SJSA1 (cell line): ENCODE results near the gene GFI1B. TPM values are rescaled to one million over a fixed set of nuclear protein-coding genes. Genes with fewer than 3 reads are reported as not detected.
"Not testable (repeated sequence)": the region's sequence is repeated elsewhere in the genome, so short reads cannot be mapped to it uniquely, and the experiment has no call there.

Experiments used
- DNase-seq, 2 experiments: peaks; one replicate each; pipeline ENCODE4 v3.0.0-alpha.2; 2015 to 2020; ENCODE audit warnings: low spot score in 2 of 2, low read depth in 1 of 2
- H3K27ac ChIP-seq: fragments of 250-450 bp; sonication (Bioruptor Pico); 2 replicates; pipeline ENCODE4 v1.5.1; 2020; ENCODE audit warnings: mild to moderate bottlenecking, moderate library complexity
- H3K27me3 ChIP-seq: fragments of 250-450 bp; sonication (Bioruptor Pico); replicated peaks from 2 replicates; pipeline ENCODE4 v1.5.1; 2020; ENCODE audit warnings: mild to moderate bottlenecking, moderate library complexity
- H3K36me3 ChIP-seq: fragments of 250-450 bp; sonication (Bioruptor Pico); 2 replicates; pipeline ENCODE4 v1.5.1; 2020; ENCODE audit warnings: mild to moderate bottlenecking
- H3K4me1 ChIP-seq: fragments of 250-450 bp; sonication (Bioruptor Pico); replicated peaks from 2 replicates; pipeline ENCODE4 v1.6.1; 2021; ENCODE audit warnings: mild to moderate bottlenecking
- H3K4me3 ChIP-seq: fragments of 250-450 bp; sonication (Bioruptor Pico); 2 replicates; pipeline ENCODE4 v1.5.1; 2020; ENCODE audit warnings: mild to moderate bottlenecking
- H3K9me3 ChIP-seq: fragments of 250-450 bp; sonication (Bioruptor Pico); replicated peaks from 2 replicates; pipeline ENCODE4 v1.5.1; 2020; ENCODE audit warnings: mild to moderate bottlenecking
- total RNA-seq: library from RNA; depleted of rRNA; stranded (reverse); fragments of >200 nt; shearing (Covaris generic); gene quantifications from 2 replicates; pipeline ENCODE4 v1.2.3, GENCODE V29; 2014

Gene GFI1B
- total RNA-seq, 1 experiment from 2014 or later = 0.05 TPM

- Histone ChIP-seq H3K9me3 (no peaks in the 10 kb centered on the region), H3K4me3 (no peak overlapping the region), H3K27me3 (peaks cover 37% of the 10 kb centered on the region), H3K36me3 (no peaks in the 10 kb centered on the region), H3K4me1 (no peaks in the 10 kb centered on the region), H3K27ac (no peak overlapping the region)
- DNase-seq = no peak
These were observed 12.3 kb downstream of the GFI1B start for GRCh38 chr9:132990781-132991180.

- H3K9me3 ChIP-seq = no peaks in the 10 kb centered on the region
- H3K36me3 ChIP-seq = no peaks in the 10 kb centered on the region
- H3K27ac ChIP-seq = no peak overlapping the region
- H3K4me1 ChIP-seq = no peaks in the 10 kb centered on the region
- H3K27me3 ChIP-seq = peaks cover 32% of the 10 kb centered on the region
- DNase-seq = no peak
- H3K4me3 ChIP-seq = no peak overlapping the region
These were observed 13.1 kb downstream of the GFI1B start for GRCh38 chr9:132991351-132992300.

- H3K4me1 ChIP-seq = no peaks in the 10 kb centered on the region; the same call in 1 of the 2 replicates
- peaks cover 28% of the 10 kb centered on the region for H3K27me3 ChIP-seq
- DNase-seq = no peak
- H3K4me3 ChIP-seq = no peak overlapping the region
- no peaks in the 10 kb centered on the region for H3K36me3 ChIP-seq
- no peaks in the 10 kb centered on the region for H3K9me3 ChIP-seq
- H3K27ac ChIP-seq = no peak overlapping the region
These were observed 15.0 kb downstream of the GFI1B start for GRCh38 chr9:132993511-132993939.

- H3K9me3 ChIP-seq = no peaks in the 10 kb centered on the region
- H3K27me3 ChIP-seq = peaks cover 33% of the 10 kb centered on the region
- no peaks in the 10 kb centered on the region; the same call in 1 of the 2 replicates for H3K4me1 ChIP-seq
- no peaks in the 10 kb centered on the region for H3K36me3 ChIP-seq
- no peak overlapping the region for H3K27ac ChIP-seq
- H3K4me3 ChIP-seq = no peak overlapping the region
- DNase-seq = no peak
These were observed 16.1 kb downstream of the GFI1B start for GRCh38 chr9:132994410-132995120.

GRCh38 chr9:132995121-132995420 lies 16.6 kb downstream of the GFI1B start:
- H3K9me3 ChIP-seq = no peaks in the 10 kb centered on the region
- no peaks in the 10 kb centered on the region for H3K36me3 ChIP-seq
- DNase-seq = no peak
- peaks cover 32% of the 10 kb centered on the region for H3K27me3 ChIP-seq
- no peak overlapping the region for H3K4me3 ChIP-seq
- no peaks in the 10 kb centered on the region; the same call in 1 of the 2 replicates for H3K4me1 ChIP-seq
- no peak overlapping the region for H3K27ac ChIP-seq

GRCh38 chr9:132995879-132996278 lies 17.4 kb downstream of the GFI1B start:
- peaks cover 32% of the 10 kb centered on the region for H3K27me3 ChIP-seq

GRCh38 chr9:132996526-132996925 lies 18.0 kb downstream of the GFI1B start:
- H3K4me1 ChIP-seq = no peaks in the 10 kb centered on the region; the same call in 1 of the 2 replicates
- H3K9me3 ChIP-seq = no peaks in the 10 kb centered on the region
- no peak overlapping the region for H3K4me3 ChIP-seq
- H3K27ac ChIP-seq = no peak overlapping the region
- no peak for DNase-seq
- no peaks in the 10 kb centered on the region for H3K36me3 ChIP-seq
- peaks cover 33% of the 10 kb centered on the region for H3K27me3 ChIP-seq

More at GRCh38 chr9:132995879-132996278, 17.4 kb downstream of the GFI1B start:
- no peaks in the 10 kb centered on the region for H3K9me3 ChIP-seq
- H3K4me3 ChIP-seq = no peak overlapping the region
- DNase-seq = no peak
- no peak overlapping the region for H3K27ac ChIP-seq
- H3K4me1 ChIP-seq = no peaks in the 10 kb centered on the region; the same call in 1 of the 2 replicates
- H3K36me3 ChIP-seq = no peaks in the 10 kb centered on the region

- Histone ChIP-seq H3K4me1 (no peaks in the 10 kb centered on the region; the same call in 1 of the 2 replicates), H3K9me3 (no peaks in the 10 kb centered on the region), H3K27ac (no peak overlapping the region), H3K4me3 (no peak overlapping the region), H3K36me3 (no peaks in the 10 kb centered on the region), H3K27me3 (peaks cover 29% of the 10 kb centered on the region)
- DNase-seq = peak; percentile 50 to 64
These were observed 19.1 kb downstream of the GFI1B start for GRCh38 chr9:132997591-132997990.

GRCh38 chr9:132998221-132998620 lies 19.7 kb downstream of the GFI1B start:
- H3K9me3 ChIP-seq, H3K4me3 ChIP-seq, H3K27ac ChIP-seq, DNase-seq, H3K36me3 ChIP-seq, H3K4me1 ChIP-seq: not testable (repeated sequence)
- peaks cover 32% of the 10 kb centered on the region for H3K27me3 ChIP-seq

- Histone ChIP-seq H3K27me3 (peaks cover 29% of the 10 kb centered on the region), H3K36me3 (no peaks in the 10 kb centered on the region), H3K4me1 (no peaks in the 10 kb centered on the region; the same call in 1 of the 2 replicates), H3K9me3 (no peaks in the 10 kb centered on the region), H3K4me3 (no peak overlapping the region), H3K27ac (no peak overlapping the region)
- DNase-seq = no peak
These were observed 20.5 kb downstream of the GFI1B start for GRCh38 chr9:132998831-132999635.

GRCh38 chr9:133002147-133003070 lies 23.9 kb downstream of the GFI1B start:
- no peak overlapping the region for H3K27ac ChIP-seq

GRCh38 chr9:133003071-133003461 lies 24.6 kb downstream of the GFI1B start:
- Histone ChIP-seq H3K27ac (no peak overlapping the region), H3K9me3 (no peaks in the 10 kb centered on the region), H3K4me1 (no peaks in the 10 kb centered on the region), H3K27me3 (peaks cover 25% of the 10 kb centered on the region; the same call in 1 of the 2 replicates), H3K4me3 (no peak overlapping the region), H3K36me3 (no peaks in the 10 kb centered on the region)
- no peak for DNase-seq

More at GRCh38 chr9:133002147-133003070, 23.9 kb downstream of the GFI1B start:
- Histone ChIP-seq H3K9me3 (no peaks in the 10 kb centered on the region), H3K4me1 (no peaks in the 10 kb centered on the region; the same call in 1 of the 2 replicates), H3K27me3 (peaks cover 25% of the 10 kb centered on the region), H3K36me3 (no peaks in the 10 kb centered on the region), H3K4me3 (no peak overlapping the region)
- DNase-seq = no peak
